MM.1S (cell line): ENCODE data around the gene LCLAT1.

ENCODE experiments used
- EZH2 ChIP-seq: fragments of 300-600 bp; sonication (generic); optimal IDR thresholded peaks from 2 replicates; pipeline ENCODE3; 2017; ENCODE audit warnings: low read depth, mild to moderate bottlenecking, antibody characterized with exemption, low read length, mixed read lengths
- EZH2phosphoT487 ChIP-seq: fragments of 300-600 bp; sonication (generic); IDR thresholded peaks from 2 replicates; pipeline ENCODE4 v1.6.1; 2018; ENCODE audit warnings: antibody characterized with exemption, low read length
- TF ChIP-seq, protein P1 (sequence below): fragments of 300-600 bp; sonication (generic); IDR thresholded peaks from 2 replicates; pipeline ENCODE4 v1.5.1; 2016; ENCODE audit warnings: antibody characterized with exemption, low read length, mixed read lengths

DNA sequence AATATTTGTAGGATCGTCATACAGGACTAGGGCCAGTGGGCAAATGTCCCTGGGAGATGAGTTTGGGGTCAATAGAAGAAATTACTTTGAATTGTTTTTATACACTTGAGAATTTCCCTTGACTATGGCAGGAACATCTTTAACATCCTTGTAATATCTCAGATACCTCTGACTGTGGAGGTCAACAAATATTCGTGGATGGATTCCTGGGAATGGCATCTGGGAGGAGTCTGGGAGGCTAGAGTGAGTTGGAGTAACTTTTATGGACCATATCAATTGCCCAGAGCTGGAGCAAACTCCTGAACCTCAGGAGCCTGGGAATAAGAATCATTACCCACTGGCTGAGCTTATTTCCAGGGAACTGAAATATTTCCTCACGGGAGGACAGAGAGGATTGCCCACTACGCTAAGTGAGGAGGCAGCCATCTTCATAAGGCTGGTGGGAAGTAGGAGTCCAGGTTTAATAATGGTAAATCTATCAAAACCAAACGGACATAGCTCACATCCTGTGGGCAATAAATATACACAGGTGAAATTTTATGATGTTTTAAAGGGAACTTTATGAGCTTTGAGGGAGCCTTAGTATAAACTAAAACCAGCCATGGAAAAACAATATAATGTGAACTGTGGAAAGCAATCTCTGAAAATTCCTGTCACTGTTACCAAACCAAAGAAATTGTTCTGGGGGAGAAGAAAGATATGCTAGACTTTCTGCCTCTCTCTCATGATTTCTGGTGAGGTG lies 44.4 kb upstream of the LCLAT1 start:
- TF ChIP-seq, protein P1, sequence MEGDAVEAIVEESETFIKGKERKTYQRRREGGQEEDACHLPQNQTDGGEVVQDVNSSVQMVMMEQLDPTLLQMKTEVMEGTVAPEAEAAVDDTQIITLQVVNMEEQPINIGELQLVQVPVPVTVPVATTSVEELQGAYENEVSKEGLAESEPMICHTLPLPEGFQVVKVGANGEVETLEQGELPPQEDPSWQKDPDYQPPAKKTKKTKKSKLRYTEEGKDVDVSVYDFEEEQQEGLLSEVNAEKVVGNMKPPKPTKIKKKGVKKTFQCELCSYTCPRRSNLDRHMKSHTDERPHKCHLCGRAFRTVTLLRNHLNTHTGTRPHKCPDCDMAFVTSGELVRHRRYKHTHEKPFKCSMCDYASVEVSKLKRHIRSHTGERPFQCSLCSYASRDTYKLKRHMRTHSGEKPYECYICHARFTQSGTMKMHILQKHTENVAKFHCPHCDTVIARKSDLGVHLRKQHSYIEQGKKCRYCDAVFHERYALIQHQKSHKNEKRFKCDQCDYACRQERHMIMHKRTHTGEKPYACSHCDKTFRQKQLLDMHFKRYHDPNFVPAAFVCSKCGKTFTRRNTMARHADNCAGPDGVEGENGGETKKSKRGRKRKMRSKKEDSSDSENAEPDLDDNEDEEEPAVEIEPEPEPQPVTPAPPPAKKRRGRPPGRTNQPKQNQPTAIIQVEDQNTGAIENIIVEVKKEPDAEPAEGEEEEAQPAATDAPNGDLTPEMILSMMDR: no peak
- TF ChIP-seq EZH2 (no peak), EZH2phosphoT487 (no peak)
